Ishikawa (cell line): ENCODE results near the gene LLGL1.

Experiments used
- CEBPB ChIP-seq: IDR thresholded peaks from 2 replicates; pipeline ENCODE4 v1.6.1; 2012
- CREB1 ChIP-seq: IDR thresholded peaks from 2 replicates; pipeline ENCODE4 v1.6.1; 2012; ENCODE audit warnings: low read depth
- EGR1 ChIP-seq: IDR thresholded peaks from 2 replicates; pipeline ENCODE4 v1.6.1; 2012
- EP300 ChIP-seq: IDR thresholded peaks from 2 replicates; pipeline ENCODE4 v1.6.1; 2012; ENCODE audit warnings: borderline replicate concordance
- FOXM1 ChIP-seq: IDR thresholded peaks from 2 replicates; pipeline ENCODE4 v1.6.1; 2012; ENCODE audit warnings: low read depth, borderline replicate concordance
- MAX ChIP-seq: IDR thresholded peaks from 2 replicates; pipeline ENCODE4 v1.6.1; 2012
- NFIC ChIP-seq: IDR thresholded peaks from 2 replicates; pipeline ENCODE4 v1.6.1; 2012
- RAD21 ChIP-seq: IDR thresholded peaks from 2 replicates; pipeline ENCODE4 v1.6.1; 2012; ENCODE audit warnings: low read depth
- REST ChIP-seq: IDR thresholded peaks from 2 replicates; pipeline ENCODE4 v1.6.1; 2012; ENCODE audit warnings: low read depth, mild to moderate bottlenecking
- TAF1 ChIP-seq: IDR thresholded peaks from 2 replicates; pipeline ENCODE4 v1.6.1; 2012; ENCODE audit warnings: low read depth, mild to moderate bottlenecking
- TCF12 ChIP-seq: IDR thresholded peaks from 2 replicates; pipeline ENCODE4 v1.6.1; 2012; ENCODE audit warnings: low read depth
- TEAD4 ChIP-seq: IDR thresholded peaks from 2 replicates; pipeline ENCODE4 v1.6.1; 2012
- USF1 ChIP-seq: IDR thresholded peaks from 2 replicates; pipeline ENCODE4 v1.6.1; 2012
- YY1 ChIP-seq: IDR thresholded peaks from 2 replicates; pipeline ENCODE4 v1.6.1; 2012; ENCODE audit warnings: low read depth
- ZBTB7A ChIP-seq: IDR thresholded peaks from 2 replicates; pipeline ENCODE4 v1.6.1; 2012; ENCODE audit warnings: low read depth

LLGL1 gene

DNA sequence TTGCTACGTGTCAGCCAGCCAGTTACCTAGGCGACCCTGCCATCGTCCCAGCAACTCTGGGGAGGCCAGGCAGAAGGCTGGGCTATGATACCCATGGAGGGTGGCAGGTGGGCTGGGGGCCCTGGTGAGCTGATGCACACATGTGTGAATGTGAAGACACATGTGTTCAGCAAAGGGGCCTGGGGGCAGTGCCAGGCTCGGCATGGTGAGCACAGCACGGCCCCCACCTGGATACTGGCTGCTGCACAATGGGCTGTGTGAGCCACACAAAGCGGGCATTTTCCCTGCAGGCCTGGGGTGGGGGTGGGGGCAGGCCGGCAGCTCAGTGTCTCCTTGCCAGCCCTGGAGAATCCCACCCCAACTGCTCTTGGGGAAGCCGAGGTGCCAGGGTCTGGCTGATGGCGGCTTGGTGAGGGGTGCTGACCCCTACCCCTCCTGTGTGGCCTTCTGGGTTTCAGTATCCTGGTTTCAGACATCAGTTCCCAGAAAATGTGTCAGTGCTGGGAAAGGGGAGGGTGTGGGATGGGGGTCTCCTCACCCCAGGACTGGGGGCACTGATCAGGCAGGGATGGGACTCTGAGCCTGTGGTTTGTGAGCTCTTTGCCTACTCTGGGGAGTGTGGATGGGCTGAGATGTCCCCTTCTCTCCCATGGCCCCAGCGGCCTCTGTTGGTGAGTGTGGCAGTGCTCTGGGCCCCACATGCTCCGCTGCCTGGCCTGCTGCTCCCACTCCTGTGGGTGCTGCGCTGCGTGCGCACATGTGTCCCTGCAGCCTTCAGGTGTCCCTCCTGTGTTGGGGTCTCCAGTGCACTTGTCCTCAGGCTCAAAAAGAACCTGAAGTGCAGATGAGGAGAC, 5.1 kb downstream of the LLGL1 start:
- TF ChIP-seq FOXM1: no peak

- no peak for TF ChIP-seq RAD21
- no peak for TF ChIP-seq USF1
- TF ChIP-seq CEBPB: no peak
- no peak for TF ChIP-seq MAX
- TF ChIP-seq EP300: no peak
- TF ChIP-seq TEAD4: no peak
- no peak for TF ChIP-seq REST
- TF ChIP-seq TCF12: no peak
- no peak for TF ChIP-seq YY1
- TF ChIP-seq CREB1: no peak
- TF ChIP-seq NFIC: no peak
- TF ChIP-seq FOXM1: no peak
- no peak for TF ChIP-seq TAF1
Measured at GRCh38 chr17:18231164-18231563, 5.7 kb downstream of the LLGL1 start.

DNA sequence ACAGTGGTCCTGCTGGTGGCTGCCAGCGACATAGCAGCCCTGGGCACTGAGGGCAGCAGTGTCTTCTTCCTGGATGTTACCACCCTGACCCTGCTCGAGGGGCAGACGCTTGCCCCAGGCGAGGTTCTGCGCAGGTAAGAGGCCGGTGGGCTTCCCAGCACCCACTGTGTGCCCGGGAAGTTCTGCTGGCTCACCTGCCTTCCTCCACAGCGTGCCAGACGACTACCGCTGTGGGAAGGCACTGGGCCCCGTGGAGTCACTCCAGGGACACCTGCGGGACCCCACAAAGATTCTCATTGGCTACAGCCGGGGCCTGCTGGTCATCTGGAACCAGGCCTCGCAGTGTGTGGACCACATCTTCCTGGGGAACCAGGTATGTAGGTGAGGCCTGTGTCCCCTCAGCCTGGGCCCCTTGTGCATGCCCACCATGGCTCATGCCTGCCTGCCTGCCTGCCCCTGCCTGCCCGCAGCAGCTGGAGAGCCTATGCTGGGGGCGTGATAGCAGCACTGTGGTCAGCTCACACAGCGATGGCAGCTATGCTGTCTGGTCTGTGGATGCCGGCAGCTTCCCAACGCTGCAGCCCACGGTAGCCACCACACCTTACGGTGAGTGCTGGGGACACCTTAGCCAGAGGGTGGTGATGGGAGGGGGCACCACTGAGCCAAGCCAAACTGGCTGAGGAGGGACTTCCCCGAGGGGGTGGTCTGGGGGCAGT, 8.5 kb downstream of the LLGL1 start:
- TF ChIP-seq NFIC: no peak

- TF ChIP-seq USF1: no peak
- TF ChIP-seq EP300: no peak
- no peak for TF ChIP-seq RAD21
- TF ChIP-seq FOXM1: no peak
- no peak for TF ChIP-seq TEAD4
- no peak for TF ChIP-seq CREB1
- TF ChIP-seq EGR1: no peak
- no peak for TF ChIP-seq YY1
- TF ChIP-seq REST: no peak
- TF ChIP-seq NFIC: no peak
- no peak for TF ChIP-seq MAX
- TF ChIP-seq CEBPB: no peak
- TF ChIP-seq ZBTB7A: no peak
- no peak for TF ChIP-seq TAF1
- TF ChIP-seq TCF12: no peak
Measured at GRCh38 chr17:18234853-18235380, 9.5 kb downstream of the LLGL1 start.

GRCh38 chr17:18235743-18236256, 10.4 kb downstream of the LLGL1 start:
- TF ChIP-seq CEBPB (no peak), REST (no peak), USF1 (no peak), EP300 (no peak), TAF1 (no peak), MAX (no peak), RAD21 (no peak), YY1 (no peak), TCF12 (no peak), CREB1 (no peak), NFIC (no peak)
